NCI-H187 treated with DMSO at 0.1 percent for 48 hours (cell line): ENCODE results near the gene ARPC1B.

Experiments
- DNase-seq: peaks from one replicate; lab custom pipeline; 2025; lab: John Stamatoyannopoulos, UW

ARPC1B gene

DNA sequence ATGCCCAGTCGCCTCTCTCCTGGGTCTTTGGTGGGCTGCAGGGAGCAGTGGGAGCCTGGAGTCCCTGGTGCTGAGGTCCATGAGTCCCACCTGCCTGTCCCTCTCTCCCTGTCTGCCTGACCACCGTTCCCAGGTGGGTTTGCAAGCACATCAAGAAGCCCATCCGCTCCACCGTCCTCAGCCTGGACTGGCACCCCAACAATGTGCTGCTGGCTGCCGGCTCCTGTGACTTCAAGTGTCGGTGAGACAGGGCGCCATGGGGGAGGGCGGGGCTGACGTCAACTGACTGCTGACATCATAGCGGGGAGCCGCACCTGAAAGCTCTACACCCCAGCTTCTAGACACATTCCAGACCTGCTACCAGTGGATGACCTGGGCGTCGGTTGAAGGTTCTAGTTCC lies 15.2 kb downstream of the ARPC1B start:
- no peak for DNase-seq

DNA sequence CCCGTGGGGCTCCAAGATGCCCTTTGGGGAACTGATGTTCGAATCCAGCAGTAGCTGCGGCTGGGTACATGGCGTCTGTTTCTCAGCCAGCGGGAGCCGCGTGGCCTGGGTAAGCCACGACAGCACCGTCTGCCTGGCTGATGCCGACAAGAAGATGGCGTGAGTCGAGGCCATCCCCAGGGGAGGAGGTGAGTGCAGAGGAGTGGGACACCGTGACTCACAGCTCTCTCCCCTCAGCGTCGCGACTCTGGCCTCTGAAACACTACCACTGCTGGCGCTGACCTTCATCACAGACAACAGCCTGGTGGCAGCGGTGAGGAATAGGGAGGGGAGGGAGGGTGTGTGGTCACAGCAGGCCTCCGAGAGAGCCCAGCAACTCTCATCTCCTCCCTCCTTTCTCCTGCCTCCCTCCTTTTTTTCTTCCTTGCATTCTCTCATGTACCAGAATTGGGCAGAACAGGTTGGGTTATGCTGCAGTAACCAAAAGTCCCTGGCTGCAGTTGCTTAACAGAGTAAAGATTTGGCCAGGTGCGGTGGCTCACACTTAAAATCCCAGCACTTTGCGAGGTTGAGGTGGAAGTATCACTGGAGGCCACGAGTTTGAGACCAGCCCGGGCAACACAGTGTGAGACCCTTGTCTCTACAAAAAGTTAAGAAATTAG lies 16.5 kb downstream of the ARPC1B start:
- no peak for DNase-seq

DNA sequence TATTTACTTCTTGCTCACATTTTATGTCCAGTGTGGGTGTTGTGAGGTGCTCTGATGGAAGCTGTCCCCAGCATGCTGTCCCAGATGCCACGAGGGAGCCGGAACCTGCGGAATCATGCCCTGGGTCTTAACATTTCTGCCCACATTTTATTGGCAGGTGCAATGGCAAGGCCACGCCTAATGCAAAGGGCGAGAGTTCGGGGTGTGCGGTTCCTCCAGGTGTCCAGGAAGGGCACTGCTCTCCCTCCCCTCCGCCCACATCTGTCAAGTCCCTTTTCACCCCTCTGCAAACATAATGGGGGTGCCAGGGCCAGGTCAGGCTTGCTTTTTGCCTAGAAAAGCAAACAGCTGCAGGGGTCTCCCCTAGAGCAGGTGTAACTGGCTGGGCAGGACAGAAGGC lies 17.5 kb downstream of the ARPC1B start:
- DNase-seq: no peak

DNA sequence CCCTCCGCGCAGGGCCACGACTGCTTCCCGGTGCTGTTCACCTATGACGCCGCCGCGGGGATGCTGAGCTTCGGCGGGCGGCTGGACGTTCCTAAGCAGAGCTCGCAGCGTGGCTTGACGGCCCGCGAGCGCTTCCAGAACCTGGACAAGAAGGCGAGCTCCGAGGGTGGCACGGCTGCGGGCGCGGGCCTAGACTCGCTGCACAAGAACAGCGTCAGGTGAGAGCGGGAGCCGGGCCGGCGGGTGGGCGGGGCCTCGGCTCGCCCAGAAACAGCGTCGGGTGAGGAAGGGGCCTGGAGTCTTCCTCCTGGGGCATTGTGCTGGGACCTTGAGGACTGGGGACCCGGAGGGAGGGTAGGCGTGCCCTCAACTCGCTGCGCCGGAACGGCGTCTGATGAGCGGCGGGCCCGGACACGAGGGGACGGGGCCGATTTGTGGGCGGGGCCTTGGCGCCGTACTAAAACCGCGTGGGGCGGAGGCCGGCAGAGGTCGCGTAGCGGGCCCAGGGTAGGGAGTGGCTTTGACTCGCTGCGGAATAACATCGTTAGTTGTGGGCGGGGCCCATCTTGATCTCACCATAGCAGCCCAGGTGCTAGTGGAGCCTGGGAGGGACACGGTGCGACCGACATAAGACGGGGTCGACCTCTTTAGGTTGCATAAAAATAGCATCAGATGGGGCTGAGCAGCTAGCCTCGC lies 18.3 kb downstream of the ARPC1B start:
- DNase-seq: peak; percentile 54

DNA sequence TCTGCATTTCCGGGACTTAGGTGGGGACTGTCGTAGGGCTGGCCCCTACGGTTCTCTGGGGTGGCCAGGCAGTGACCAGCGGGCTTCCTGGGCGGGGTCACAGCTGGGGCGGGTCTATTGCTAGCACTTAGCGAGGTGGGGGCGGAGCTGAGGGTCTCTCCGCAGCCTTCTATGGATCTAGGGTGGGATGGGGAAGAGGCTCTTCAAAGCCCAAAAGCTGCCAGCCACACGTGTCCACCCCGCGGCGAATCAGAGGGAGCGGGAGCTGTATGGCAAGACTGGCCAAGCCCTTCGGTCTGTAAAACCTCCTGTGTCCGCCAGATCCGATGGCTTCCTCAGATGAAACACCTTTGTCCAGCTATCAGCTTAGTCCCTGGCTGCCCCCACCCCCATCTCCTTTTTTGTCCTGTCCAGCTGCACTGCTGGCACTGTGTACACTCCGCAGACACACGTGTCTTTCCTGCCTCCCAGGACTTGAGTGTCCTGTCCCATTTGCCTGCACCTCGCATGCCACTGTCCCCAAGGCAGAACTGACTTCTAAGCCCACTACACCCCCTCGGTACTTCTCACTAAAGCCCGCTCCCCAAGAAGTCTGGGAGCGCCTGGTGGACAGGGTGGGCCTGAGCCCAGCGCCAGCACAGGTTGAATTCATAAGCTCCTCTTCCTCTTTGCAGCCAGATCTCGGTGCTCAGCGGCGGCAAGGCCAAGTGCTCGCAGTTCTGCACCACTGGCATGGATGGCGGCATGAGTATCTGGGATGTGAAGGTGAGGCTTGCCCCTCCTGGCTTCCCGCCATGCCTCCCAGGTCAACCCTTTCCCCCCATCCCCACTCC lies 19.0 kb downstream of the ARPC1B start:
- DNase-seq: no peak

DNA sequence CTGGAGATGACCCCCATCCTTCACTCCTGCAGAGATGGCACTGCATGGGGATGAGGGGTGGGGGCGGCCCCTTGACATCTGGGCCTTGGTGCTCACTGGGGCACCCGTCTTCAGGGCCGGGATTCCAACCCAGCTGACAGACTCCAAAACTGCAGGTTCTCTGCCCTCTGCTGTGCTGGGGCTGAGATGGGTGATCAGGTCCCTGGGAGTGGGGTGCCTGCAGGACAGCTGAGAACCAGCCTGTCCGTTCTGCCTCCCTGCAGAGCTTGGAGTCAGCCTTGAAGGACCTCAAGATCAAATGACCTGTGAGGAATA lies 19.6 kb downstream of the ARPC1B start:
- DNase-seq: no peak

DNA sequence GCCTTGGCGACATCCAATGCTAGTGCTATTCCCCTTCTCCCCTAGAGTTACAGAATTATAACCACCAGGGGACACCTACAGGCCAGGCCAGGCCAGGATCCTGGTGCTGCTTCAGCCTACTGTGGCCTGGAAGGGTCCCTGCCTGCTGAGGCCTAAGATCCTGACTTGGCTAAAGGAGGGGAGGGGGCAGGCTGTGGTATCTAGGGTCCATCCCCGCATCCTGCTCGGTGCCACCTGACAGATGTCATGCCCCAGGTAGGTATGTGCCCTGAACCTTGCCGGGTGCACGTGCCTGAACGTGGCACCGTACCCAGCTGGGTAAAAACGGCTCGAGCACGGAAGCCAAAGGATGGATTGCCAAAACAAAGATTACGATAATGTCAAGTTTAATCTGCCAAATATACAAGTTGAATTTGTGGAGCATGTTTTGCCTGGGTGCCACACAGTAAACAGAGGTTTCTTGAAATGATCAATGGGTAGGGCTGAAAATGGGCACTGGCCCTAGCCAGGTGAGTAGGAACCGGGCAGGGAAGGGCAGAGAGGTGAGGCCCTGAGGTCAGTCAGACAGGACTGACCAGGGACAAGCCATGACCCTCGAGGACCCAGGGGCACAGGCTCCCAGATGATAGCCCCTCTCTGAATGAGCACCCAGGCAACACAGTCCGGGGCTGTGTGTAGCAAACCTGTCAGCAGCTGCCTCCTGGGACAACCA lies 21.2 kb downstream of the ARPC1B start:
- DNase-seq: no peak

DNA sequence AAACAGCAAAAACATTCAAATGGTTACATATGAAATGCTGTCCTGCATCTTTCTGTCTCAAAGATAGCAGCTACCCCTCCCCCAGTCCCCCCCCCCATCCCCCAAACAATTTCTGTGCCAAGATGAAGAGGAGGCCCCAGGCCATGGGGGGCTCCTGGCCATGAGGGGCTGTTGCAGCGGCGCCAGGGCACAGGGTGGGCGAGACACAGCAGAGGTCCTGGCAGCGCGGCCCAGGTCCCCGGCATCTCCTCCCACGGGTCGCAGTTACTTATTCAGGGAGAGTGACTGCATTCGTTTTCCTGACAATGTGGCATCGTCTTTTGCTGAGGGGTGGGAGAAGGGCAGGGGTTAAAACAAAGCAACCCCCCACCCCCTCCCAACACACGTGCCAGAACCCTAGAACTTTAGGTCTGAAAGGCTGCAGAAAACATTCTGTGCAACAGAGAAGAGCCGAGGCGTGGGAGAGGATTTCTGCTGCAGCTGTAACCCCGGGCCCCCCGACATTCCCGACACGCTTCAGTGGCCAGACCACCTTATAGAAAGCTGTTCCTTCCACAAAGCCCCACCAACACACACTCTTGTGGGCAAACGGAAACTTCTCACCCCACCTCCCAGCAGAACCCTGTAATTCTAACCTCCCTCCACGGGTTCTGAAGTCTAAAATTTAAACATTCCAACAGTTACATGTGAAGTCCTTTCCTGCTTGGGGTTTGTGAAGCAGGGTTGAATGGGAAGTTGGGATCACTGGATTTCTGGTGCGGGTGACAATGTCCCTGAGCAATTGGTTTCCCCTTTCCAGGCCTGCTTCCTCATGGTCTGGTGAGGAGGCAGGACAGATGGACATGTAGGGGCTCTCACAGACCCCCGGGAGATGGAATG lies 22.1 kb downstream of the ARPC1B start:
- no peak for DNase-seq

DNA sequence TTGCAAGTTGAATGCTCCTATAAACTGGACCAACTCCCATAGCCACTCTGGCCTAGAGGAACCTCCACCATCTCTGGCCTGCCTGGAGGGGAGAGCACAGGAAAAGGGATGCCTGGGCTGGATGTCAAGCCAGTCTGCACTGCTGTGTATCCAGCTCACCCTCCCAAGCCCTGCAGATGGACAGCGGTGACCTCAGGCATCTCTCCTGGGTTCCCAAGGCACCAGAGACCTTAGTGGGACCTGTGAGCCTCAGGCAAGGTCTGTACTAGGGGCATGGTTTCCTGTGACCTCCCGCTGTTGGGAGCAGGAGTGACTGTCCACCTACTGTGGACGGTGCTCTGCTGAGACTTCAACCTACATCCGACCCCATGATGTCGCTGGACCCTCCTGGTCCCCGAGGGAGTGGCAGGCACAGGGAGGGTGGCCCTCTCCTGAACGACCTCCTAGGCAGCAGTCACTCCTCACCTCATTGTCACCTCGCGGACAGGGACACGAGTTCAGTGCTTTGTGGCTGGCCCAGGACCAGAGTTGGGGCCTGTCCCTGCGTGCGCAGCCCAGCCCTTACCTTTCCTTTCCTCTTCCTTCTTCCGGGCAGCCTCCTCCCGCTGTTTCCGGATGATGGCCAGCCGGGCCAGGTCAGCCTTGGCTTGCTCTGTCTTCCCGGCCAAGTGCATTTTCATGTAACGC lies 22.9 kb downstream of the ARPC1B start:
- no peak for DNase-seq

DNA sequence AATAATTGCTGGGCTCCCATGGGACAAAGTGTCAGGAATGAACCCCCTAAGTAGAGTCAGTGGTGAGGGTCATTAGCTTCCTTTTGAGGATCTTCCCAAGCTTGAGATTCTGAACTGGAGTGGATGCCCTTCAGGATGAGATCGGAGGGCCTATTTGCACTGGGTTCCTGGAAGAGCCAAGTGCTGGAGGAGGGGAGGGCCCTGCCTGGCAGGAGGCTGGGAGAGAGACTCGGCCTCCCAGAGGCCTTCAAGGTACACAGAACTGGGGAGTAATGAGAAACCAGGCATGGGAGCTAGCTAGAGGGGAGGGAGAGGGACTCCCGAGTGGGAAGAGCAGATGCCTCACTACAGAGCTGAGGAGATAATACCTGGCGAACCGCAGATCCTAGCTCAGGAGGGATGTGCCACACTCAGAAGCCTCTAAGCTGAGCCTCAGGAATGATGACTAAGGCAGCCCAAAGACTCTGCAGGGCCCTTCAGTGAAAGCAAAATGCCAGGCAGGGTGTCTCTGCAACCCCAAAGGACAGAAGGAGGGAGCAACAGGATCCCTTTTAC lies 24.4 kb downstream of the ARPC1B start:
- no peak for DNase-seq

DNA sequence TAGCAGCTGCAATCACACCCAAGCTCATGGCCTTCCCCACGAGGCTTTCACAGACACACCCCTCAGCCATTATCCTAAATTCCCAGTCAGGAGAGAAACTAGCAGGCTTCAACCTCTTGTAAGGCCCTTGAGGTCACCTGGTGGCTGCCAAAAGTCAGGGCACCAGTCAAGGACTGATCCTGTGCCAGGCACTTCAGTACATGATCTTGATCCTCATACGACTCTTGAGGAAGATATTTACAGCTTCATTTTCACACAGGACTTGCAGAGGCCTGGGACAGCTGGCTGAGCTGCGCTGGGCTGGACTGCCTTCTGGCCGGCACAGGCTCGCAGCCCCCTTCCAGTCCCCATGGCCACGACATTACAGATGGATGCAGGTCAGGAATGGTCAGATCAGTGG lies 25.1 kb downstream of the ARPC1B start:
- DNase-seq: no peak

DNA sequence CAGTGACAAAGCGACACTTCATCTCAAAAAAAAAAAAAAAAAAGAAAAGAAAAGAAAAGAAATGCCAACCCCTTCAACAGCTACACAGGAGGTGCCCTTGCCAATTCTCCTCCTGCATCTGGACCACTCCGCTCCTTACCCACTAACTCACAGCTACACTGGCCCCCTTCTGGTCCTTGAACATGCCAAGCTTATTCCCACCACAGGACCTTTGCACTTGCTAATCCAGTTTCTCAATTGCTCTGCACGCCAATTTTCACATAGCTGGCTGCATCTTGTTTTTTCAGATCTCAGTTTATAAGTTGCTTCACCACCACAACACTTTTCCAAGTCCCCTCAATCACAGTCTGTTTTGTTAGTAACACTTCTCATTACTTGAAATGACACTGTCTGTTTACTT lies 28.3 kb downstream of the ARPC1B start:
- DNase-seq: no peak

DNA sequence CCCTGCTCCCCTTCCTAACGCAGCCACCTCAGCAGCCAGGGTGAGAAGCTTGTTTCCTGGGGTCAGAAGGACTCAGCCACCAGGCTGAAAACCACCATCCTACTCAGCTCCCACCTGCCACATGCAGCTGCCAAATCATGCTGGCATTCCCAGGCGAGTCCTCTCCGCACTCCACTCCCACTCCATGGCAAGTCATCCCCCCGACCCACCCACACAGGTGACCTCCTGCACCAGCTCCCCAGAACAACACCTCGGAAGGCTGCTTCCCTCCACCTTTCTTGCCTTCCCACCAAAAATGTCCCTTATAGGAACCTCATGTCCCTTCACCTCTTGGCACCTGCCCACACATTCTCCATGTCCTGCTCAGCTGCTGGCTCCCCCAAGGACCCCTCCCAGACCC lies 29.2 kb downstream of the ARPC1B start:
- DNase-seq: no peak

DNA sequence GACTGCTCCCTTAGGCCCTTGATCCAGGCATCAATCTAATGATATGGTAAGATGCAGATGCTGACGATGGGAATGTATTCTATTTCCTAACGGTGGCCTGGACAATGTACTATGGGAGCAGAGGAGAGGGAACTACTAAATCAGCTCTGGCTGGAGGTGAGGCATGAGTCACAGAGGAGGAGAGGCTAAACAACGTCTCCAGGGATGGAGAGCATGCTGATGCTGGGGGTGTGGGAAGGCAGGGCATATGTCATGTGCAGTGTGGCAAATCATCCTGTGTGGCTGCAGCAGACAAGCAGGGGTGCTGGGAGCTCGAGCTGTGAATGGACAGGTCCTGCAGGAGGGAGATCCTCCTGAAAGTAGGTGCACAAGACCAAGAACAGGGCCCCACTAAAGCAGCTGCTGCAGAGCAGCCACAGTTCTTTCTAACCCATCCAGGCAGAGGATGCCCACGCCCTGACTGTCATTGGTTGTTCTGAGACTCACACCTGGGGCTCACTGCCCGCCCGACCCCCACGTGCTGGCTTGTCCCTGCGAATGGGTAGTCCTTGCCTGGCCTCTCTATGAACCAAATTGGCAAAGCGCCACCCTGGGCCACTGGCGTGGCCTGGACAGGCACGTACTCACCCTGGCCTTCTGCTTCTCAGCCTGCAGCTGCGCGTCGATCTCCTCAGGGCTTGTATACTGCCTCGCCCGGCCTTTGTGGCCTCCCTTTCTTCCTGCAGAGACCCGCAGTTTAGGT lies 29.9 kb downstream of the ARPC1B start:
- DNase-seq: no peak

DNA sequence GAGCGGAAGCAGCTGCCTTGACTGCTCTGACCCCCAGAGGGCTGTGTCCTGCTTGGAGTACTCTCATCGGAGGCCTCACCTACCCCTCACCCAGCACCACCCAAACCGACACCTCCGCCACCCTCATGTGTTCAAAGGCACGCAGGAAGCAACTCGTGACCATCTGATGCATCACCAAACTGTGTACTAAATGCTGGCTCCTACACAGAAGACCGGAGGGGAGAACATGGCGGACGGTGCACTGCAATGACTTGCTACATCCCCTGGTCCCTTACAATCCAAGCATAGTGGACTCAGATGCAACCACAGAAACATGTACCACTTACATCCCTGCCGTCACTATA lies 30.4 kb downstream of the ARPC1B start:
- DNase-seq: no peak

DNA sequence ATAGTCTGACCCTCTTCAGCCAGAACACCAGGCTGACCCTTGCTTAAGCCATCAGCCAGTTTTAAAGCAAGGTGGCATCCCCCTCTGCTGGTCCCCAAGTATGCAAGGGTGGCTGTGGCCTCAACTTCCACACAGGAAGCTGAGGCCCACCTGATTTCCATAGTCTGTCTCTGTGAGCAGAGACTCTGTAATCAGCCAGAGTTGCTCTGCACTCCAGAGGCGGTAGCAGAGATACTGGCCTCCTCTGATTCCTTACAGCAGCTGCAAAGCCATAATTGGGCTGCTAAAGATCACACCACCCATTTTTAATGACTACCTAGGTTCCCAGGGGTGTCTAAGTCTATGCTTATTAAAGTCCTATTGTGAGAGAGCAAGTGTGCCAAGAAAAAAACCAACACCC lies 32.0 kb downstream of the ARPC1B start:
- no peak for DNase-seq

DNA sequence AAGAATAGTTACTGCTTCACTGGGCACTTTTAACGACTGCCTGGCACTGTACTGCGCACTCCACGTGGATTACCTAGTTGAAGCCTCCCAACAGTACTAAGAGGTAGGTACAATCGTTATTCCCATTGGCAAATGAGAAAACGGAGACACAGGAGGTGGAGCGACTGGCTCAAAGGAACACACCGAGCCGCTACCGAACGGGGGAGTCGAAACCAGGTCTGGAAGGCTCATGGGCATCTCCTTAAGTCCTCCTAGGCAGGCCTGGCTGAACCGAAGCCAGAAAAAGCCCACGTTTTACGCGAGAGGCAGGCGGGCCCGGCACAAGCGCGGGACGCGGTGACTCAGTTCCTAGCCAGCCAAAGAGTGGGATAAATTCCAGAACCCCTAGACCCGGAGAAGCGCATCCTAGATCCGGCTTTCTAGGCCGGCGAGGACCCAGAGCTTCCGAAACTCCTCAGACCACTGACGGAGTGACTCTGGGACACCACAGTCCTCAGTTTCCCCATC lies 33.4 kb downstream of the ARPC1B start:
- no peak for DNase-seq

DNA sequence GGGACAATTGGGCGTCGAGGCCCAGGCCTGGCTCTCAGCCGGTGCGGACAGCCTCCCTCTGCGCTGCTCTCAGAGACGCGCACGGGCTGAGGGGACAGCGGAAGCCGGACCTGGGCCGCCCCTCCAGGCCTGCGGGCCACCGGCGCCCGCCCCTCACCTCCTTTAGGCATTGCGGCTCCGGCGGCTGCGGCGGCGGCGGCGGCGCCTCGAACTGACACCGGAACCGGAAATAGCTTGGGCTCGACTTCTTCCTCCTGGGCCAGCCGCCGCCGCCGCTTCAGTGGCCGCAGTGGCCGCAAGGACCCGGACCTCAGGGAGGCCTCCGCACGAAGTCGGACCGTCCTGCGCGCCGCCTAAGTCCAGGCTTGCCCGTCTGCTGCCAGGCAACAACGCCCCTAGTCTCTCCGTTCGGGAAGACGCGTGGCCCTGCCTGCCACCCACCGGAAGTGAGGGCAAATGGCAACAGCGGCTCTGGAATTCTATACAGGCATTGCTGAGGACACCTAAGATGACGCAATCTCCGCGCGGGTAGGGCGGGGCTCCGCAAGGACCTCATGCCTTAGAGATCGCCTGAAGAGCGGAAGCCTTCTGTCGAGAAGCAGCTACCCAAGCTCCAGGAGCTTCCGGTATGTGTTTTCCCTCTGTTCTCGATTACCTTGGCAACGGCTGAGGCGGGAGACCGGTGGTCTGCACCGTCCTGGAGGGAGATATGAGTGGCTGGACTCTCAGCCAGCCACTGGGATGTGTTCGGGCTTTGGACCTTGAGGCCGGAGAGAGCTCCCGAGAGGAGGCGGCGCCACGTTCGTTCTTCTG lies 34.1 kb downstream of the ARPC1B start, which contains the start of the genes BUD31 and PDAP1:
Gene BUD31 (plus strand): TSS at position 591 of the 813 bp plus-strand sequence. CDS start 2,124 bp downstream, outside the sequence.
Gene PDAP1 (minus strand): TSS at position 219 of the 813 bp plus-strand sequence. CDS start 49 bp downstream, at position 170.
- peak; percentile 65 for DNase-seq

DNA sequence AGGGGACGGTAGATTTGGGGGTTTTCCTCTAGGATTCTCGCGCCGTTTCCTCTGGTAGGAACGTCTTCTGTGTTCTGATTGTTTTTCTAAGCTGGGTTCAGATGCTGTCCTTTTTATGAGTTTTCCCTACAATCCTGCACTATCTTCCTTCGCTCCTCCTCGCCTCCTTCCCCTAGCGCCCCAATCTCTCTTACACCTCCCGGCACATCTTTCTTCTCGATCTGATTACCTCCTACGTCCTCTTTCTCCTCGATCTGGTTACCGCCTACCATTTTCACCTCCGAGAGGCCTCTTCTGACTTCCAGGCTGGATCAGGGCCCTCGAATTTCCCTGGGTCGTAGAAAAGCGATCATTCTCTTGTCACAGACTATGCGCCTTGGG lies 34.7 kb downstream of the ARPC1B start:
- DNase-seq: no peak
